GM23248 (cell line): Measurements from ENCODE around the gene ERMP1.

Experiments used
- EZH2 ChIP-seq: fragments of 200-600 bp; sonication (generic); IDR thresholded peaks from 2 replicates; pipeline ENCODE4 v1.6.1; 2018; ENCODE audit warnings: antibody characterized with exemption, mild to moderate bottlenecking; ENCODE audit not compliant: insufficient read depth, poor library complexity, severe bottlenecking
- EZH2phosphoT487 ChIP-seq: fragments of 200-600 bp; sonication (generic); IDR thresholded peaks from 2 replicates; pipeline ENCODE4 v1.6.1; 2018; ENCODE audit warnings: antibody characterized with exemption, moderate library complexity, mild to moderate bottlenecking, low read depth; ENCODE audit not compliant: insufficient read depth

DNA sequence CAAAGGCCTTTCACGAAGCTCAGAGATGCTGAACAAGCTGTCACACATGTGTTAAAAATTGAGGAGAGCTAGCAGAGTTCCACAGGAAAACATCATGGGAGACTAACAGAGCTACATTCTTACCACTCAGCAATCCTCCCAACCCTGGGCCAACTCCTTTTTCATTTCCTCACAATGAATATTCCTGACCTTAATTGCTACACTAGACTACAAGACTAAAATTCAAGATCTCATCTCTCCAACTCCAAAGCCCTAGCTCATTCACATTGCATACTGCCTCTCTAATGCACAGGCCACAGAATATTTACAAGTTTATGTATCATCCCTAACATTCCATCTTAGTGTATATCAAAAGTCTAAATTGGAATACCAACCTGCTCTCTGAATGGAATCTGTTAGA lies 21.2 kb downstream of the ERMP1 start:
- TF ChIP-seq EZH2phosphoT487 (no peak), EZH2 (no peak)
